ENCODE results near the gene SYCE1L. TPM values are rescaled to one million over a fixed set of nuclear protein-coding genes. Genes with fewer than 3 reads are reported as not detected.

SYCE1L gene
- total RNA-seq, 1 experiment from 2014 or later = 9.9 TPM

DNA sequence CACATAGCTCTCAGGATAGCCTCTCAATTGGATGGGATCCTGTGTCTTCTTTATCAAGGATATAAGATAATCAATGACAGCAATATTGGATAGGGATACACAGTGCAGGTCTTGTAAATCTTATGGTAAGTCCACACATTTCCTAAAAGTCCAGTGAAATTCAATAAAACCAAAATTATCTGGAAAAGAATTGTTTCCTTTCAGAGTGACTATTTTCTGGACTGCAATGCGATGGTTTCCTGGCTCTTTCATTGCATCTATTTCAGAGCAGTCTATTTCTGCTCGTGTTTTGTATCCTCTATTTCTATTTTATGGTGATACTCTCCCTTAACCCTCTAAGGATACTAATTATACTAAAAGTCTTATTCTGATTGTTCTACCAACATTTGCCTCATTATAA, 32.5 kb upstream of the SYCE1L start:
- no peaks in the 10 kb centered on the region for H3K36me3 Mint-ChIP-seq (ENCODE audit: insufficient read depth in 1 of 3, low read depth in 3 of 3)
- Histone ChIP-seq H2BK120ac (ENCODE audit: low read depth, low read length, poor library complexity, severe bottlenecking) (no peak overlapping the region), H3K9me3 (ENCODE audit: control insufficient read depth, low read depth, low read length) (no peaks in the 10 kb centered on the region), H2BK12ac (ENCODE audit: insufficient read length, low read depth, low read length) (no peak overlapping the region), H3K18ac (ENCODE audit: insufficient read length, low read depth, low read length) (no peak overlapping the region), H4K91ac (ENCODE audit: insufficient read length, low read depth, low read length) (no peak overlapping the region), H3K56ac (ENCODE audit: insufficient read length, low read depth, low read length) (no peak overlapping the region), H2AK5ac (ENCODE audit: insufficient read length, low read length) (no peak overlapping the region), H4K5ac (ENCODE audit: insufficient read length, low read depth, low read length) (no peak overlapping the region), H4K8ac (replicated peaks; ENCODE audit: insufficient read length, low read depth, low read length) (no peak overlapping the region), H3K27me3 (ENCODE audit: insufficient read depth, low read length) (no peaks in the 10 kb centered on the region), H3K79me2 (ENCODE audit: insufficient read depth, low read length) (no peaks in the 10 kb centered on the region), H3K14ac (ENCODE audit: insufficient read depth, low read length) (no peak overlapping the region), H3K4ac (ENCODE audit: low read depth, low read length) (no peak overlapping the region), H3K79me1 (ENCODE audit: insufficient read depth, low read depth, low read length, poor library complexity, severe bottlenecking) (no peaks in the 10 kb centered on the region), H3K4me1 (ENCODE audit: insufficient read depth, low read length) (no peaks in the 10 kb centered on the region), H3K4me2 (ENCODE audit: insufficient read depth, insufficient read length, low read length) (no peak overlapping the region), H2BK5ac (ENCODE audit: insufficient read length, low read length) (no peak overlapping the region), H4K20me1 (ENCODE audit: control insufficient read depth, insufficient read depth, insufficient read length) (no peaks in the 10 kb centered on the region), H3K27ac (ENCODE audit: insufficient read length, low read depth, low read length) (no peak overlapping the region), H2BK15ac (ENCODE audit: low read depth, low read length) (no peak overlapping the region), H3K9ac (ENCODE audit: extremely low read depth, insufficient read length, low read length) (no peak overlapping the region), H2BK20ac (ENCODE audit: low read depth, low read length, poor library complexity, severe bottlenecking) (no peak overlapping the region), H2AFZ (ENCODE audit: low read length) (no peak overlapping the region), H3K23ac (ENCODE audit: insufficient read length, low read depth, low read length) (no peak overlapping the region), H3K23me2 (ENCODE audit: insufficient read length, low read depth, low read length, poor library complexity, severe bottlenecking) (no peaks in the 10 kb centered on the region), H3T11ph (ENCODE audit: low read length) (no peak overlapping the region)
- H3K27ac Mint-ChIP-seq = no peak overlapping the region
- no peaks in the 10 kb centered on the region for H3K9me3 Mint-ChIP-seq
- peaks cover 3% of the 10 kb centered on the region; the same call in 1 of the 2 replicates for H3K27me3 Mint-ChIP-seq (ENCODE audit: low read depth)
- H3K4me1 Mint-ChIP-seq = no peaks in the 10 kb centered on the region
- TF ChIP-seq, protein P1, sequence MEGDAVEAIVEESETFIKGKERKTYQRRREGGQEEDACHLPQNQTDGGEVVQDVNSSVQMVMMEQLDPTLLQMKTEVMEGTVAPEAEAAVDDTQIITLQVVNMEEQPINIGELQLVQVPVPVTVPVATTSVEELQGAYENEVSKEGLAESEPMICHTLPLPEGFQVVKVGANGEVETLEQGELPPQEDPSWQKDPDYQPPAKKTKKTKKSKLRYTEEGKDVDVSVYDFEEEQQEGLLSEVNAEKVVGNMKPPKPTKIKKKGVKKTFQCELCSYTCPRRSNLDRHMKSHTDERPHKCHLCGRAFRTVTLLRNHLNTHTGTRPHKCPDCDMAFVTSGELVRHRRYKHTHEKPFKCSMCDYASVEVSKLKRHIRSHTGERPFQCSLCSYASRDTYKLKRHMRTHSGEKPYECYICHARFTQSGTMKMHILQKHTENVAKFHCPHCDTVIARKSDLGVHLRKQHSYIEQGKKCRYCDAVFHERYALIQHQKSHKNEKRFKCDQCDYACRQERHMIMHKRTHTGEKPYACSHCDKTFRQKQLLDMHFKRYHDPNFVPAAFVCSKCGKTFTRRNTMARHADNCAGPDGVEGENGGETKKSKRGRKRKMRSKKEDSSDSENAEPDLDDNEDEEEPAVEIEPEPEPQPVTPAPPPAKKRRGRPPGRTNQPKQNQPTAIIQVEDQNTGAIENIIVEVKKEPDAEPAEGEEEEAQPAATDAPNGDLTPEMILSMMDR (conservative IDR thresholded peaks at IDR 0.05) = no peak
- no CpG with 5 or more reads among the region's 2 CpGs for WGBS (ENCODE audit: extremely low coverage, insufficient read length, low lambda C conversion rate)
- no peak for DNase-seq
- no peak overlapping the region for H3K4me3 Mint-ChIP-seq

All from H9 (cell line).